GM21423 (cell line): ENCODE data around the gene CTH.
A peak's percentile ranks its signal among the peaks of the same experiment; 100 is the strongest.
"Not testable (repeated sequence)": the region's sequence is repeated elsewhere in the genome, so short reads cannot be mapped to it uniquely, and the experiment has no call there.

Experiments
- ATAC-seq: cut with Tn5 transposase; IDR thresholded peaks from one replicate; pipeline ENCODE4 v1.9.1; 2021; ENCODE audit warnings: mild to moderate bottlenecking, moderate library complexity; ENCODE audit not compliant: unreplicated experiment

Gene CTH

DNA sequence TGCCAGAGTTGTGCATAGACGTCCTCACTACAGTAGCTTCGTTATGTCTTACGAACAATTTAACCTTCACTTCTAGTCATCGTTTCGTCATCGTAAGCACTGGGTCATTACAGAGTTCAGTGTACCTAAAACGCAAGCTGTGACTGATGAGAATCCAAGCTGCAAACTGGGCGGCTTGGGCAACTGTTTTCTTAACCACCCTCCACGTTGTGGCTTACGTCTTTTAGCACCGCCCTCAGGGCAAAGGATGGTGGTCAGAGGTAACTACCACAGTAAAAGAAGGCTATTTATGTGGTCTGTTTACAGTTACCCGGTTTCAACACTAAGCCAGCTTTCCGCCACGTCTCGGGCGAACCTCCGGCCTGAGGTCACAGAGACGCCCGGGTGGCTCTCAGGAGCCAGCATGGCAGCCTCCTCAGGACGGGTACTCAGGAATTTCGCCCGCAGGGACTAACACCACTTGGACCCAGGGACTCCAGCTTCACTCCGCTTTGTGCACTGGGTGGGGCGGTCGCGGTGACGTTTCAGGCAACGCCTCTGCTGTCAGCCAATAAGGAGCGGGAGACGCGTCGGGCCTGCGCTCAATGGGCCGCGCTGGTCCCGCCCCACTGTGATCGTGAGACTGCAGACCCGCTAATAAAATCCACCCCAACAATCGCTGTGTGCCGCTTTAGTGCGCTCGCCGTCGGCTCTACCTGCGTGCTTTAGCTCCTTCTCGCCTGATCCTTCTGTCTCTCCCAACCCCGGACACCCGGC, at the start of gene CTH:
Gene CTH (plus strand): TSS at position 665 of the 756 bp plus-strand sequence. CDS start 148 bp downstream, outside the sequence.
- peak; percentile 98 for ATAC-seq

DNA sequence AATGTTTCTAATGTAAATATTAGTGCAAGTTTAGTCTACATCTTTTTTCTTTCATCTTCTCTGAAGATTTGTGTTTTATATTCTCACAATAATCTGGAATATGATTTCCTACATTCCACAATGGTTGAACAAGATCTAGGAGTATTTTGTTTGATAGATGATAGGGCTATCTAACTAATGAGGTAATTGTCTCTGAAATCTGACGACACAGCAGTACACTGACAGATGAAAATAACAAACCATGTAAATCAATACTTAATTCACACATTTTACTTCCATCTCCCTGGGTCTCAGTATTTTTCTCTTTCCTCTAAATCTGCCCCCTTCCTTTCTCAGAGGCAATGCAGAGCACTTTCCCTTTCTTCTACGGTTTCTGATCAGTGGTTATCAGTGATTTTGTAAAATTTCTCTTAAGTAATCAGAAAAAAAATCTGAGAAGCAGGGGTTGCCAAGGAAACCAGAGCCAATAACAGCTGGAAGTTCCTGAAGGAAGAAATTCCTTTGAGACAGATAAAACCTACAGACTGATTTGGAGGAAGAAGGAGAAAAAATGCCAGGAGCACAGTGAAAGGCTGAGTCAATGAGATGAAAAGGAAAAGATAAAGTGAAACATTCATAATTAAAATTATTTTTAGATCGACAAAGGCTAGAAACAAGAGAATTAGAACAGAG, 49.2 kb upstream of the CTH start:
- no peak for ATAC-seq

DNA sequence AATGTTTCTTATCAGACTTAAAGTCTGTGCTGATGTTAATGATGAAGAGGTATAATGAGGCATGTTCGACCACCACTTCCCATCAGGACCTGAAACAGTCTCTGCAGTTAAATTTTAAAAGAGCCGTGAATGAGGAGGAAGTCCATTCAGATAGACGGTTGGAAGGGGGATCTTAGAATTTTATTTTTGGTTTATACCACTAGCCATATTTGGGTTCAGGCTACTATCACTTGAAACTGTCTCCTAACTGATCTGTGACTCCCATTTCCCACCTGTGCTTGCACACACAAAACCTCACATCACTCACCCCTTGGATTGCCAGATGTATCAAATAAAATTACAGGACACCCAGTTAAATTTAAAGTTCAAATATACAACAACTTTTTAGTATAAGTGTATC, 46.6 kb upstream of the CTH start:
- ATAC-seq: peak; percentile 60

DNA sequence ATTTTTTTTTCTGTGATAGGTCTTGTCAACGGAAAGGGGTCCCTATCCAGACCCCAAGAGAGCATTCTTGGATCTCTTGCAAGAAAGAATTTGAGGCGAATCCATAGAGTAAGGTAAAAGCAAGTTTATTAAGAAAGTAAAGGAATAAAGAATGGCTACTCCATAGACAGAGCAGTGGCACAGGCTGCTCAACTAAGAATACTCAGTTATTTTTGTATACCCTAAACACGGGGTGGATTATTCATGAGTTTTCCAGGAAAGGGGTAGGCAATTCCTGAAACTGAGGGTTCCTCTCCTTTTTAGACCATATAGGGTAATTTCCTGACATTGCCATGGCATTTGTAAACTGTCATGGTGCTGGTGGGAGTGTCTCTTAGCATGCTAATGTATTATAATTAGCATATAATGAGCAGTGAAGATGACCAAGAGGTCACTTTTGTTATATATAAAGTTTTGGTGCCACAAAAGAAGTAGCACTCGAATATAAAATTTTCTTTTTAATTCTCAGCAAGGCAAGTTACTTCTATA, 44.6 kb upstream of the CTH start:
- ATAC-seq: not testable (repeated sequence)

DNA sequence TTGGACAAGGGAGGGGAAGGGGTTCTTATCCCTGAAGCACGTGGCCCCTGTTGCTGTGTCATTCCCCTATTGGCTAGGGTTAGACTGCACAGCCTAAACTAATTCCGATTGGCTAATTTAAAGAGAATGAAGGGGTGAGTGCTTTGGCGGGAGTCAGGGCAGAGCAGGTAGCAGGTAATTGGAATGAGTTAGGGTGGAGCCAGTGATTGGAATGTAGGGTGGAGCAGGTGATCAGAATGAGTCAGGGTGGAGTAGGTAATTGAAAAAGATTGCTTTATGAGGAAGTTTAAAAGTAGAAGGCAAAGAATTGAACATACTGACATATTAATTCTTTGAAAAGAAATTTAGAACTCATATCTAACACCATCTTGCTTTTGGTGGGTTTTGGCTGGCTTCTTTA, 44.1 kb upstream of the CTH start:
- not testable (repeated sequence) for ATAC-seq

DNA sequence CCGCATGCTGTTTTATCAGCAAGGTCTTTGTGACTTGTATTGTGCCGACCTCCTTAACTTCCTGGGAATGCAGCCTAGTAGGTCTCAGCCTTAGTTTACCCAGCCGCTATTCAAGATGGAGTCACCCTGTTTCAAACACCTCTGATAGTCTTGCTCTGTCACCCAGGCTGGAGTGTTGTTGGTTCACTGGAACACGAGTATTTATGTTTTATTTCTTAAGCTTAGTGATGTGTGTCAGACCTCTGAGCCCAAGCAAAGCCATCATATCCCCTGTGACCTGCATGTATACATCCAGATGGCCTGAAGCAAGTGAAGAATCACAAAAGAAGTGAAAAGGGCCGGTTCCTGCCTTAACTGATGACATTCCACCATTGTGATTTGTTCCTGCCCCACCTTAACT, 43.7 kb upstream of the CTH start:
- not testable (repeated sequence) for ATAC-seq

DNA sequence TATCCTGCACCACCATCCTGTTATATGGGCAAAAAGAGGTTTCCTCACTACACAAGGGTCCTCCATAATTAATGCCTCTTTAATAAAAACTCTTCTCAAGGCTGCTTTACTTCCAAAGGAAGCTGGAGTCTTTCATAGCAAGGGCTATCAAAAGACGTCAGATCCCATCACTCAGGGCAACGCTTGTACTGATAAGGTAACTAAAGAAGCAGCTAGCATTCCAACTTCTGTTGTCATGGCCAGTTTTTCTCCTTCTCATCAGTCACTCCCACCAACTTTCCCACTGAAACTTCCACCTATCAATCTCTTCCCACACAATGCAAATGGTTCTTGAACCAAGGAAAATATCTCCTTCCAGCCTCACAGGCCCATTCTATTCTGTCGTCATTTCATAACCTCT, 39.5 kb upstream of the CTH start:
- not testable (repeated sequence) for ATAC-seq

DNA sequence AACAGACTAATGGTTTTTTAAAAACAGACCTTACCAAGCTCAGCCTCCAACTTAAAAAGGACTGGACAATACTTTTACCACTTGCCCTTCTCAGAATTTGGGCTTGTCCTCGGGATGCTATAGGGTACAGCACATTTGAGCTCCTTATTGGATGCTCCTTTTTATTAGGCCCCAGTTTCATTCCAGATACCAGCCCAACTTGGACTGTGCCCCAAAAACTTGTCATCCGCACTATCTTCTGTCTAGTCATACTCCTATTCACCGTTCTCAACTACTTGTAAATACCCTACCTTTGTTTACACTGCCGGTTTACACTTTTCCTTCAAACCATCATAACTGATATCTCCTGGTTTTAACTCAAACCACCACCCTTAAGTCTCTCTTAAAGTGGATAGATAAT, 38.6 kb upstream of the CTH start:
- no peak for ATAC-seq

DNA sequence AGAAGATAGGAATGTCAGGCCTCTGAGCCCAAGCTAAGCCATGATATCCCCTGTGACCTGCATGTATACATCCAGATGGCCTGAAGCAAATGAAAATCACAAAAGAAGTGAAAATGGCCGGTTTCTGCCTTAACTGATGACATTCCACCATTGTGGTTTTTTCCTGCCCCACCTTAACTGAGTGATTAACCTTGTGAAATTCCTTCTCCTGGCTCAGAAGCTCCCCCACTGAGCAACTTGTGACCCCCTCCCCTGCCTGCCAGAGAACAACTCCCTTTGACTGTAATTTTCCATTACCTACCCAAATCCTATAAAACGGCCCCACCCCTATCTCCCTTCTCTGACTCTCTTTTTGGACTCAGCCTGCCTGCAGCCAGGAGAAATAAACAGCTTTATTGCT, 37.5 kb upstream of the CTH start:
- not testable (repeated sequence) for ATAC-seq

DNA sequence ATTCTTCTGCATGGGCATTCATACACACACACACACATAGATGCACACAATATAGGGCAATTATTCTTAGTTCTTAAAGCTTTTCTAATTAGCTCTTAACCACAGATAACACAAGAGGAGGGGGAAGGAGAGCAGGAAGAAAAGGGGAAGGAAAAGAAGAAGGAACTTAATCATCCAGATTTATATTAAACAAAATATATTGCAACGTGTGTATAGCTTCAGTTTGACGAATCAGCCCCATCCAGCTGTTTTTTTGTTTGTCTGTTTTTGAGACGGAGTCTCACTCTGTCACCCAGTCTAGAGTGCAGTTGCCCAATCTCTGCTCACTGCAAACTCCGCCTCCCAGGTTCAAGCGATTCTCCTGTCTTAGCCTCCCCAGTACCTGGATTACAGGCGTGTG, 34.9 kb upstream of the CTH start:
- ATAC-seq: no peak

DNA sequence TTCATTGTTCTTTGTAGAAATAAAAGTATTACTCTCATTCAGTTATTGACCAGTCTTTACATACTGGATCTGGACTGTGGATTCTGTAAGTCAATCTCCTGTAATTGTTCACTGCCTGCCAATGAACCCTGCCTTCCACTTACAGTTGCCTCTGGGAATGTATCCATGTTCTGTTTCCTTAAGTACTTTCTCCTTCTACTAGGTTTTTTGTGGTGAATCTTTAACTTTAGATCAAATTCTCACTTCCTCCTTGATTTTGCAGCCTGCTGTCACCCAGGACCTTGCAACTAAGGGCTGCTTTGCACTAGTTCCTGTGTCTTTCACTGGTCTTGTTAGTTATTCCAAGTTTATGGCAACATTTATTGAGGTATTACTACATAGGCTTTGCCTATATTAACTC, 28.4 kb upstream of the CTH start:
- peak; percentile 94 for ATAC-seq

DNA sequence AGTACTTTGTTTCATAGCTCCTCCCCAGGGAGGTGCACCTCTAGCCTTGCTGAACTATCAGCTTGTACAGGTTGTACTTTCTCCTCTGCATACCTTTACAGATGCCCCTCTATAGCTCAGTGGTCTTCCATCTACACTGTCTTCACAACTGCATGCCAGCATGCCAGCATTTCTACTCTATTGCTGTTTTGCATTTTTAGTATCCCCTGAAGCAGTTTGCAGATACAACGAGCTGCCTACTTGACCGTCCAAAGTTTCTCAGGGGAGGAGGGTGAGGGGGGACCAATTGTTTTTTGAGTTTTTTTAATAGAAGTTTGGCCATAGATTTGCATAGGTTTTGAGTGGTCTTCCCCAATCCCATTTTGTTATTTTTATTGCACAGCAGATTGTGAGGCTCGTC, 27.6 kb upstream of the CTH start:
- ATAC-seq: no peak

DNA sequence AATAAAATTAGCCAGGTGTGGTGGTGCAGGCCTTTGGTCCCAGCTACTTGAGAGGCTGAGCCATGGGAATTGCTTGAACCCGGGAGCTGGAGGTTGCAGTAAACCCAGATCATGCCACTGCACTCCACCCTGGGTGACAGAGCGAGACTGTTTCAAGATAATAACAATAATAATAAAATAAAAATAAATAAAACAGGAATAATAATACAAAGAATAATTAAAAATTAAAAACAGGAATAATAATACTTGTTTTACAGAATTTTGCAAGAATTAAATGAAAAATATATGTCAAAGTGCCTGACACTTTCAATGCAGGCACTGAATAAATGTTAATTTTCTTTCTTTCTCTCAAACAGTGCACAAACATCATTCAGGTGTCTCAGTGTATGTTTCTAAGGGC, 26.5 kb upstream of the CTH start:
- ATAC-seq: no peak

DNA sequence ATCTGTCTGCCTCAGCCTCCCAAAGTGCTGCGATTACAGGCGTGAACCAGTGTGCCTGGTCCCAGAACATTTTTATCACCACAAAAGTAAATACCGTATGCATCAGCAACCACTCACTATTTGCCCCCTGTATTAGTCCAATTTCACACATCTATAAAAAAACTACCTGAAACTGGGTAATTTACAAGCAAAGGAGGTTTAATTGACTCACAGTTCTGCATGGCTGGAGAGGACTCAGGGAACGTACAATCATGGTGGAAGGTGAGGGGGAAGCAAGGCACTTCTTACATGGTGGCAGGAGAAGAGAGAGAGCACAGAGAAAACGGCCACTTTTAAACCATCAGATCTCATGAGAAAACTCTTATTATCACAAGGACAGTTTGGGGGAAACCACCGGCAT, 25.6 kb upstream of the CTH start:
- ATAC-seq: no peak

DNA sequence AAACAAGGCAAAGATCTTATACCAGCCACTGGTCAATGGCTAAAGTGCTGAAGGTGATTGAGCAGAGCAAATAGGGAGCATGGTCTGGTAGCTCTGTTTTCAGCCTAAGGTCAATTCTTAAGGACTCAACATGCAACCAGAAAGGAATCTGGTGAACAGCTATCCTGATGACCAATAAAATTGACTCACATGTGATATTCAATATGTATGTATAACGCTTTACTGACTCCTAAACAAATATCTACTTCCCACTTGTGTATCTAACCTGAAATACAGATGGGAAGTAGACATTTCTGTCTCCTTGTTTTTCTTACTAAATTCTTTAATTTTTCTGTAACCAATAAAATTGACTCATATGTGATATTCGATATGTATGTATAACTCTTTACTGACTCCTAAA, 24.9 kb upstream of the CTH start:
- no peak for ATAC-seq

DNA sequence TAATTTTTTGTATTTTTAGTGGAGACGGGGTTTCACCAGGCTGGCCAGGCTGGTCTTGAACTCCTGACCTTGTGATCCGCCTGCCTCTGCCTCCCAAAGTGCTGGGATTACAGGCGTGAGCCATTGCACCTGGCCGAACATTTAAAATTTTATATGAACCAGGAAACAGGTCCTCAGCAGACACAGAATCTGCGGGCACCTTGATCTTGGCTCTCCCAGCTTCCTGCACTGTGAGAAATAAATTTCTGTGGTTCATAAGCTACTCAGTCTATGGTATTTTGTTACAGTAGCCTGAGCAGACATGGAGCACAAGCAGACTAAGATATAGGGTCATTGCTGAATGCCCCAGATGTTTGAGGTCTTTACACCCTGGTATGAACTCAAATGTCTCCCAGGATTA, 23.6 kb upstream of the CTH start:
- ATAC-seq: no peak

DNA sequence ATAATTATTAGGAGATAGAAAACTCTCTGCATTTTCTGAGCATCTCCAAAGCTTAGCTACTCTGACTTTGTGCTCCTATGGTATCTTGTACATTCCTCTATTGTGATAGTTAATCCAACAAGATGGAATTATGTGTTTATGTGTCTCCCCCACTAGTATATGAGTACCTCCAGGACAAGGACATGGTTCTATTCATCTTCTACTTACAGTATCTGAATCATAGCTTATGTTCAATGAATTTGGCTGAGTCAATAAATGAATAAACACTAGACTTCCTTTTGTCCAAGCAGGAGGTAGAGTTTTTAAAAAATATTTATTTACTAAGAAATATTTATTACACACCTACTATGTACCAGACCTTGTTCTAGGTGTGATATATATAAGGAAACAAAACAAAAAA, 18.4 kb upstream of the CTH start:
- ATAC-seq: no peak

DNA sequence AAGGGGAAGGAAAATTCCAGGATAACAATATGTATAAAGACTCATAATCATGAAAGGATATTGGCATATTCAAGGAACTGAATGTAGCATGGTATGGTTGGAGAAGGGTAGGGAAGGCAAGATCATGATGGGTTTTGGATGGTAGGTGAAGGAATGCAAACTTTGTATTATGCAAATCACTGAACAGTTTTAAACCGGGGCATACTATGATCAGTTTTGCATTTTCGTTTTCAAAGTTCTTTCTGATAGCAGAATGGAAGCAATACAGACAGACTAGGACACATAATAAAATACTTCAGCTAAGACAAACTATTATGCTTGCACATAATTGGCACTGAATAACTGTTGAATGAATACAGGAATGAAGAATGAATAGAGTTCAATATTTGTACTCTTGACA, 14.5 kb upstream of the CTH start:
- ATAC-seq: no peak

DNA sequence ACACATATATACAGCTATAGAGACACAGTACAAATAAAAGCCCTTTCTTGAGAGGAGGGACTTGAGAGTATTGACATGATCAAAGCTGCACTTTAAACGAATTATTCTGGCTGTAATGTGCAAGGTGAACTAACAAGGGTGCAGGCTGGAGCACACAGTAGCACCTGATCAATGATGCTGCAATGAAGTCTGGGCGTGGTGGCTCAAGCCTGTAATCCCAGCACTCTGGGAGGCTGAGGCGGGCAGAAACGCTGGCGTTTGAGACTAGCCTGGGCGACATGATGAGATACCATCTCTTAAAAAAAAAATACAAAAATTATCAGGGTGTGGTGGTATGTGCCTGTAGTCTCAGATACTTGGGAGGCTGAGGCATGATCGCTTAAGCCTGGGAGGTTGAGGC, 14.1 kb upstream of the CTH start:
- ATAC-seq: no peak

DNA sequence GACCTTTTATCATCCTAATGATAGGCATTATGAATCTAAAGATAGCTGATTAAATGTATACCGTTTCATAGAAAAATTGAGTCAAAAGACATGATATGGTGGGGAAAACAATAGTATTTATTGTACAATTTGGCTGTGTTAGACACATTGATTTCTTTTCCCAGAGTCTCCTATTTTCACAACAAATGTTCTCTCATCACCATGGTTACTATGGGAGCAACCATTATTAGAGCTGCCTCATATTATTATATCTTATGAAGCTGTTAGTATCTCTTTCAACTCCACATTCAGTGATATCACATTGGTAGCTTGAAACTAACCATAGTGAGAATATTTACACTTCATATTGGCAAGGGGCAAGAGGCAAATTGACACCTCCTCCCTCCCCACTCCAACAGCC, 10.7 kb upstream of the CTH start:
- ATAC-seq: no peak

DNA sequence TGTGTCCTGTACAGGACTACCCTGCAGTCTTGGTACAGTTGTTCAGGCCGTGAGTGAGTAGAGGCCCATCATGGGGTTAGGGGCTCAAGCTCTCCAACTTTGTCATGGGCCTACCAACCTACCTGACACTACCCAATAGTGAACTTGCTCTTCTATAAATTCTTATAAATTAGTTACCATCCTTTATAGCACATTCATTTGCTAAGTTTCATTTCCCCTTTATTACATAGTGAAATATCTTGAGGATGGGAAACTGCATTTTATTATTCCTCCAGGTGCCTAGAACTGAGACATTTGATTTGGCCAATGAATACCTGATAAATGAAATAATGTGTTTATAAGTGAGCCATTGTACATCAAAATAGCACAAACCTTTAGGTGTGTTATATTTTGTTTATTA, 9.1 kb upstream of the CTH start:
- ATAC-seq: no peak

DNA sequence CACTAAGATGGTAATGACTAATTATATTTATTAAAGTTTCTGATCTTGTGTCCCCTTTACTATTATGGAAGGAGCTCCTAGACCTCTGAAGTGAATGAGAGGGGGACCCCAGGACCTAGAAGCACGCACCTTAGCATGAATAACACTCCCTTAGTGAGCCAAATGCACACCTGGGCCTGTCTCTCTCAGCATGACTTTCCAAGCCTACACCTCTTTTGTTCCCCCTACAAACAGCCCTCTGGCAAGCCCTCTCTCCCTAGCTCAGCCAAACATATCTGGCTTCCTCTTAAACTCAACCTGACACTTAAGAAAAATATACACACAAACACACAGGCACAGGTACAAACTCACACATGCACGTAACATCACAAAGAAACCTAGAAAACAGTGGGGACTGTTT, 7.3 kb upstream of the CTH start:
- ATAC-seq: no peak
